SK-N-SH (cell line): ENCODE results near the gene XAB2.

Experiments
- EZH2phosphoT487 ChIP-seq: fragments of 200-600 bp; sonication (generic); IDR thresholded peaks from 2 replicates; pipeline ENCODE4 v1.6.1; 2017; ENCODE audit warnings: low read depth, mixed run types, mild to moderate bottlenecking, antibody characterized with exemption, moderate library complexity, borderline replicate concordance
- FOXM1 ChIP-seq: IDR thresholded peaks from 2 replicates; pipeline ENCODE4 v1.4.0; 2012; ENCODE audit warnings: low read depth, mild to moderate bottlenecking
- MEF2A ChIP-seq: IDR thresholded peaks from 2 replicates; pipeline ENCODE4 v1.4.0; 2012; ENCODE audit warnings: low read depth, borderline replicate concordance
- POLR2AphosphoS5 ChIP-seq: IDR thresholded peaks from 2 replicates; pipeline ENCODE4 v1.6.1; 2012; ENCODE audit warnings: low read depth, low read length
- RFX5 ChIP-seq: IDR thresholded peaks from 2 replicates; pipeline ENCODE4 v1.6.1; 2012; ENCODE audit warnings: mild to moderate bottlenecking, improper control_type of control experiment, low read length
- TEAD4 ChIP-seq: IDR thresholded peaks from 2 replicates; pipeline ENCODE4 v1.4.0; 2012; ENCODE audit warnings: mild to moderate bottlenecking, borderline replicate concordance; ENCODE audit not compliant: insufficient read depth
- TF ChIP-seq, protein P1 (sequence below): fragments of 200-600 bp; sonication (generic); IDR thresholded peaks from 2 replicates; pipeline ENCODE4 v1.6.1; 2017; ENCODE audit warnings: antibody characterized with exemption, mild to moderate bottlenecking, moderate library complexity
- TF ChIP-seq, protein P2 (sequence below): IDR thresholded peaks from 2 replicates; pipeline ENCODE4 v1.6.1; 2012; ENCODE audit warnings: mild to moderate bottlenecking, low read depth, low read length, moderate library complexity

DNA sequence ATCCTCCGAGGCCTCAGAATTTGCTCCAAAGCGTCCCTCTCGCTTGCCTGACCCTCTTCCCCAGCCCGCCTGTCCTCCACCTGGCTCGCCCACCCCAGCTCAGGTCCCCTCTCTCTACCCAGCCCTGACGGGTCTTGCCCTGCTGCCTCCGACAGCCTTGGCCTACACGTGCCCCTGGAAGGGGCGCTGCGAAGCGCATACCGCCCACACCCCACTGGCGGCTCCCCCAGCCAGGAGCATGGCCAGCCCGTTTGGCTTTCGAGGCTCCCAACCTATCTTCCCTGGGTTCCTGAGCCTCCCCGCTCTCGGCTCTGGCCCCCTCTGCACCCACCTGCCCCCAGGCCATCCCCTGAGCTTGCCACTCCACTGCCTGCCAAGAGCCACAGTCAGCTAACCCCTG is 4.5 kb downstream of the XAB2 start:
- TF ChIP-seq, protein P1, sequence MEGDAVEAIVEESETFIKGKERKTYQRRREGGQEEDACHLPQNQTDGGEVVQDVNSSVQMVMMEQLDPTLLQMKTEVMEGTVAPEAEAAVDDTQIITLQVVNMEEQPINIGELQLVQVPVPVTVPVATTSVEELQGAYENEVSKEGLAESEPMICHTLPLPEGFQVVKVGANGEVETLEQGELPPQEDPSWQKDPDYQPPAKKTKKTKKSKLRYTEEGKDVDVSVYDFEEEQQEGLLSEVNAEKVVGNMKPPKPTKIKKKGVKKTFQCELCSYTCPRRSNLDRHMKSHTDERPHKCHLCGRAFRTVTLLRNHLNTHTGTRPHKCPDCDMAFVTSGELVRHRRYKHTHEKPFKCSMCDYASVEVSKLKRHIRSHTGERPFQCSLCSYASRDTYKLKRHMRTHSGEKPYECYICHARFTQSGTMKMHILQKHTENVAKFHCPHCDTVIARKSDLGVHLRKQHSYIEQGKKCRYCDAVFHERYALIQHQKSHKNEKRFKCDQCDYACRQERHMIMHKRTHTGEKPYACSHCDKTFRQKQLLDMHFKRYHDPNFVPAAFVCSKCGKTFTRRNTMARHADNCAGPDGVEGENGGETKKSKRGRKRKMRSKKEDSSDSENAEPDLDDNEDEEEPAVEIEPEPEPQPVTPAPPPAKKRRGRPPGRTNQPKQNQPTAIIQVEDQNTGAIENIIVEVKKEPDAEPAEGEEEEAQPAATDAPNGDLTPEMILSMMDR: no peak
- TF ChIP-seq, protein P2, sequence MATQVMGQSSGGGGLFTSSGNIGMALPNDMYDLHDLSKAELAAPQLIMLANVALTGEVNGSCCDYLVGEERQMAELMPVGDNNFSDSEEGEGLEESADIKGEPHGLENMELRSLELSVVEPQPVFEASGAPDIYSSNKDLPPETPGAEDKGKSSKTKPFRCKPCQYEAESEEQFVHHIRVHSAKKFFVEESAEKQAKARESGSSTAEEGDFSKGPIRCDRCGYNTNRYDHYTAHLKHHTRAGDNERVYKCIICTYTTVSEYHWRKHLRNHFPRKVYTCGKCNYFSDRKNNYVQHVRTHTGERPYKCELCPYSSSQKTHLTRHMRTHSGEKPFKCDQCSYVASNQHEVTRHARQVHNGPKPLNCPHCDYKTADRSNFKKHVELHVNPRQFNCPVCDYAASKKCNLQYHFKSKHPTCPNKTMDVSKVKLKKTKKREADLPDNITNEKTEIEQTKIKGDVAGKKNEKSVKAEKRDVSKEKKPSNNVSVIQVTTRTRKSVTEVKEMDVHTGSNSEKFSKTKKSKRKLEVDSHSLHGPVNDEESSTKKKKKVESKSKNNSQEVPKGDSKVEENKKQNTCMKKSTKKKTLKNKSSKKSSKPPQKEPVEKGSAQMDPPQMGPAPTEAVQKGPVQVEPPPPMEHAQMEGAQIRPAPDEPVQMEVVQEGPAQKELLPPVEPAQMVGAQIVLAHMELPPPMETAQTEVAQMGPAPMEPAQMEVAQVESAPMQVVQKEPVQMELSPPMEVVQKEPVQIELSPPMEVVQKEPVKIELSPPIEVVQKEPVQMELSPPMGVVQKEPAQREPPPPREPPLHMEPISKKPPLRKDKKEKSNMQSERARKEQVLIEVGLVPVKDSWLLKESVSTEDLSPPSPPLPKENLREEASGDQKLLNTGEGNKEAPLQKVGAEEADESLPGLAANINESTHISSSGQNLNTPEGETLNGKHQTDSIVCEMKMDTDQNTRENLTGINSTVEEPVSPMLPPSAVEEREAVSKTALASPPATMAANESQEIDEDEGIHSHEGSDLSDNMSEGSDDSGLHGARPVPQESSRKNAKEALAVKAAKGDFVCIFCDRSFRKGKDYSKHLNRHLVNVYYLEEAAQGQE: no peak
- no peak for TF ChIP-seq POLR2AphosphoS5
- no peak for TF ChIP-seq FOXM1
- no peak for TF ChIP-seq EZH2phosphoT487
- no peak for TF ChIP-seq MEF2A
- no peak for TF ChIP-seq TEAD4
- no peak for TF ChIP-seq RFX5
